IPS-15b (cell line): ENCODE results near the gene SLC25A10.

Experiments used
- H3K27me3 ChIP-seq: one replicate; pipeline ENCODE4 v1.6.1; 2013; ENCODE audit warnings: low read length; ENCODE audit not compliant: control insufficient read depth, insufficient read depth
- H3K36me3 ChIP-seq: one replicate; pipeline ENCODE4 v1.6.1; 2013; ENCODE audit warnings: low read length; ENCODE audit not compliant: control insufficient read depth, insufficient read depth
- H3K4me1 ChIP-seq: one replicate; pipeline ENCODE4 v1.6.1; 2013; ENCODE audit warnings: mild to moderate bottlenecking, low read length; ENCODE audit not compliant: control insufficient read depth, insufficient read depth
- H3K4me3 ChIP-seq: one replicate; pipeline ENCODE4 v1.5.1; 2013; ENCODE audit warnings: low read depth, low read length
- H3K9ac ChIP-seq: one replicate; pipeline ENCODE4 v1.6.1; 2013; ENCODE audit warnings: low read depth, mild to moderate bottlenecking, low read length
- H3K9me3 ChIP-seq: one replicate; pipeline ENCODE4 v1.6.1; 2013; ENCODE audit warnings: mild to moderate bottlenecking, low read length; ENCODE audit not compliant: control insufficient read depth, insufficient read depth

SLC25A10 gene

GRCh38 chr17:81712468-81713003 lies 452 bp downstream of the SLC25A10 start:
- Histone ChIP-seq H3K27me3 (no peaks in the 10 kb centered on the region), H3K36me3 (peaks cover 32% of the 10 kb centered on the region), H3K9ac (peak overlapping the region; percentile 54), H3K4me3 (peak overlapping the region; percentile 48), H3K9me3 (no peaks in the 10 kb centered on the region), H3K4me1 (peaks cover 2% of the 10 kb centered on the region)

GRCh38 chr17:81713004-81713555 lies 996 bp downstream of the SLC25A10 start:
- H3K27me3 ChIP-seq: no peaks in the 10 kb centered on the region
- H3K36me3 ChIP-seq: peaks cover 33% of the 10 kb centered on the region
- no peaks in the 10 kb centered on the region for H3K9me3 ChIP-seq
- peak overlapping the region; percentile 54 for H3K9ac ChIP-seq
- peak overlapping the region; percentile 48 for H3K4me3 ChIP-seq
- peaks cover 2% of the 10 kb centered on the region for H3K4me1 ChIP-seq

DNA sequence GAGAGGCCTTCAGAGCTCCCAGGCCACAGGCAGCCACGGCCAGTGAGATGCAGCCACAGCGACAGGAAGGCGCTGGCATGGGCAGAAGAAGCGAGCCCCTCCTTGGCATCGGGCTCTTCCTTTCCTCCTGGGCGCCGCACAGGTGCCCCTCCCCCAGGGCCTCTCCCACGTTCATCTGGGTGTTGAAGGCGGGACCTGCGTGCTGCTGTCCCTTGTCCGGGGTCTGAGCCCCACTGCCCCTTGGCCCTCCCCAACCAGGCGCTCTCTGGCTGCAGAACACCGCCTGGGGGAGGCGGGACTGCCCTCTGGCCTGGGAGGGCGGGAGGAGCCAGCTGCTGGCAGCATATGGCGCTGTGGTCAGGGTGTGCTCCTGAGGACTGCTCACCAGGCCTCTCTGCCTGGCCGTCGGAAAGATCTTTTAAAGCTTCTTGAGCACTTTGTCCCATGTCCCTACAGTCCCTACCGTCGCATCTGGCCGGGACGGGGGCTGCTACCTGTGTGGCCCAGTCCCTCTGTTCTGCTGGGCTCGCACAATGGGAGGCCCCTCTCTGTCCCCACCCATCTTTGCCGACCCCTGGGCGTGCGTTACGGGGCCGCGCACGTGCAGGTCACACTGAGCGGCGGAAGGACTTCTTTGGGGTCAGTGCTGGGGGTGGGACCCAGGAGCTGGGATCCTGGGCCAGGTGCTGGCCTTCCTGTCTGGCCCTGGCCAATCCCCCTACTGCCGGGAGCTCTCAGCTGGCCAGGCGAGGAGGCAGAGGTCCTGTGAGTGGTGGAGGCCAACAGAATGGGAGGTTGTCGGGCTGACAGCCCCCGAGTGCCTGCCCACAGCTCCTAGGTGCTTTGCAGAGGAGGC lies 1.7 kb downstream of the SLC25A10 start:
- Histone ChIP-seq H3K36me3 (peaks cover 31% of the 10 kb centered on the region), H3K4me3 (peak overlapping the region; percentile 48), H3K27me3 (no peaks in the 10 kb centered on the region), H3K4me1 (peaks cover 2% of the 10 kb centered on the region), H3K9me3 (no peaks in the 10 kb centered on the region), H3K9ac (no peak overlapping the region)

- Histone ChIP-seq H3K4me3 (no peak overlapping the region), H3K9me3 (no peaks in the 10 kb centered on the region), H3K4me1 (peaks cover 2% of the 10 kb centered on the region), H3K27me3 (no peaks in the 10 kb centered on the region), H3K36me3 (peaks cover 35% of the 10 kb centered on the region), H3K9ac (no peak overlapping the region)
Observed at GRCh38 chr17:81714412-81715106, 2.5 kb downstream of the SLC25A10 start.

DNA sequence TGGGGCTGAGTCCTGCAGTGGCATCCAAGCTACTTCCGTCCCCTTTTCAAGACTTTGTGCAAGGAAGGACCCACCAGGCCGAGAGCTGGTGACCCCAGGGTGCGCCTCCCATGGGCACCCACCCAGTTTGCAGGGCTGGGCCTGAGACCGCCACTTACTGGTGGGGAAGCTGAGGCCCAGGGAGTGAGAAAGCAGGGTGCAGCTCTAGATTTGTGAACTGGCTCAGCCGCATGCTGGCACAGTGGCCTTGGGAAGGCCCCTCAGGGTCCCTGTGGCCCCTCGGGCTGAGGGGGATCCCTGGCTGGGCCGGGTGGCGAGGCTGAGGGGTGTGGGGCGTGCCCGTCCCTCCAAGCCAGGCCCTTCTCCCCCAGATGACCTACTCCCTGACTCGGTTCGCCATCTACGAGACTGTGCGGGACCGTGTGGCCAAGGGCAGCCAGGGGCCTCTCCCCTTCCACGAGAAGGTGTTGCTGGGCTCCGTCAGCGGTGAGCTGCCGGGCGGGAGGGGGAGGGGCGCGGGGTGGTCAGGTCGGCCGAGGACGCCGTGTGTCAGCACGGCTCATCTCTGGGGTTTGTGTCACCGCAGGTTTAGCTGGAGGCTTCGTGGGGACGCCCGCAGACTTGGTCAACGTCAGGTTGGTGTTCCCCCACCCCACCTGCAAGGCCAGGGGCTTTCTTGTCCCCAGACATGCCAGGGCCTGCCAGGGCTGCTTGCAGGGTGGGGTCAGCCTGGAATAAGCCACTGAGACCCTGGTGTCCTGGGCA lies 3.2 kb downstream of the SLC25A10 start:
- H3K9me3 ChIP-seq: no peaks in the 10 kb centered on the region
- no peaks in the 10 kb centered on the region for H3K27me3 ChIP-seq
- H3K9ac ChIP-seq: no peak overlapping the region
- H3K4me1 ChIP-seq: peaks cover 2% of the 10 kb centered on the region
- H3K4me3 ChIP-seq: no peak overlapping the region
- H3K36me3 ChIP-seq: peaks cover 36% of the 10 kb centered on the region

- peaks cover 36% of the 10 kb centered on the region for H3K36me3 ChIP-seq
- H3K9me3 ChIP-seq: no peaks in the 10 kb centered on the region
- no peaks in the 10 kb centered on the region for H3K27me3 ChIP-seq
- H3K9ac ChIP-seq: no peak overlapping the region
- peaks cover 5% of the 10 kb centered on the region for H3K4me1 ChIP-seq
- H3K4me3 ChIP-seq: no peak overlapping the region
Observed at GRCh38 chr17:81715872-81716673, 4.0 kb downstream of the SLC25A10 start.

DNA sequence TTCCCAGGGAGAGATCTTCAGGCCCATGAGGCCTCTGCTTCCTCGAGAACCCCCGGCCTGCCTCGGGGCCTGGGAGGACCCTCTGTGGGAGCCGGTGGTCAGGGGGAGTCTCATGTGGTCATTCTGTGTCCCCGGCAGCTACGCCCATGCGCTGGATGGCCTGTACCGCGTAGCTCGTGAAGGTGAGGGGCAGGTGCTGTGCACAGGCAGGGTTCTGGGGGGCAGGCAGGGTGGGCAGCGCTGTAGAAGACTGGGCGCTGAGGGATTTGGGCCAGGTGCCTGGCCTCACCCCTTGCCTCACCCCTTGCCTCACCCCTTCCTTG lies 4.6 kb downstream of the SLC25A10 start:
- peaks cover 7% of the 10 kb centered on the region for H3K4me1 ChIP-seq
- H3K9me3 ChIP-seq: no peaks in the 10 kb centered on the region
- peaks cover 36% of the 10 kb centered on the region for H3K36me3 ChIP-seq
- H3K27me3 ChIP-seq: no peaks in the 10 kb centered on the region
- H3K4me3 ChIP-seq: no peak overlapping the region
- H3K9ac ChIP-seq: no peak overlapping the region

- H3K9me3 ChIP-seq: no peaks in the 10 kb centered on the region
- H3K9ac ChIP-seq: no peak overlapping the region
- H3K36me3 ChIP-seq: peaks cover 36% of the 10 kb centered on the region
- peaks cover 7% of the 10 kb centered on the region for H3K4me1 ChIP-seq
- no peak overlapping the region for H3K4me3 ChIP-seq
- H3K27me3 ChIP-seq: no peaks in the 10 kb centered on the region
Observed at GRCh38 chr17:81717049-81717765, 5.1 kb downstream of the SLC25A10 start.

DNA sequence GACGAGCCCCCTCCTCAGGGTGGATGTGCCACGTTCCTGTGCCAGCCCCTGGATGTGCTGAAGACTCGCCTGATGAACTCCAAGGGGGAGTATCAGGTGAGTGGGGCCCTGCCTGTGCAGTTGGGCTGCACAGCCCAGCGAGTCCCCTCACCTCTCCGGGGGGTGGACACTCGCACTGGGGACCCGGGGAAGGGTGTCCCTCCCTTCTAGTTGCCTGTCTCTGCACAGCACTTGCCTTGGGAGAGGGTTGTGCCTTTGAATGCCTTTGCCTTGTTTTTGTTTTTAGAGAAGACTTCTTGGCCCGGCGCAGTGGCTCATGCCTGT lies 5.6 kb downstream of the SLC25A10 start:
- Histone ChIP-seq H3K27me3 (no peaks in the 10 kb centered on the region), H3K9ac (no peak overlapping the region), H3K36me3 (peaks cover 36% of the 10 kb centered on the region), H3K4me3 (no peak overlapping the region), H3K4me1 (peaks cover 10% of the 10 kb centered on the region), H3K9me3 (no peaks in the 10 kb centered on the region)

GRCh38 chr17:81719410-81720266 lies 7.6 kb downstream of the SLC25A10 start:
- no peaks in the 10 kb centered on the region for H3K9me3 ChIP-seq
- H3K9ac ChIP-seq: no peak overlapping the region
- H3K4me3 ChIP-seq: no peak overlapping the region
- no peaks in the 10 kb centered on the region for H3K27me3 ChIP-seq
- H3K4me1 ChIP-seq: peaks cover 8% of the 10 kb centered on the region
- H3K36me3 ChIP-seq: peaks cover 28% of the 10 kb centered on the region
